Measurements from ENCODE around the gene COL6A2. TPM values are rescaled to one million over a fixed set of nuclear protein-coding genes. Genes with fewer than 3 reads are reported as not detected.

Gene COL6A2
- total and polyA plus RNA-seq, 2 of the 4 experiments (the other 2 are of a cell fraction), result 208 to 1,065 TPM

GRCh38 chr21:46060596-46061061, 37.3 kb upstream of the COL6A2 start:
- peak overlapping the region; percentile 95 to 100 for H4K8ac ChIP-seq (ENCODE audit: low read depth in 2 of 2, low read length in 2 of 2)
- H3K27ac ChIP-seq (ENCODE audit: insufficient read depth, low read length), result peak overlapping the region; percentile 97
- H3K36me3 ChIP-seq (ENCODE audit: control insufficient read depth, insufficient read depth, low read length), result no peaks in the 10 kb centered on the region
- peak overlapping the region; percentile 99 for H2BK5ac ChIP-seq (ENCODE audit: low read depth, low read length, poor library complexity, severe bottlenecking)
- peak overlapping the region; percentile 89 for H2AK9ac ChIP-seq (replicated peaks; ENCODE audit: low read depth, low read length, poor library complexity)
- H3K4ac ChIP-seq (ENCODE audit: low read depth, low read length), result peak overlapping the region; percentile 97
- no TSS peak for BruUV-seq (replicated peaks)
- H3K9ac ChIP-seq (ENCODE audit: low read depth, low read length), result peak overlapping the region; percentile 64
- peak overlapping the region; percentile 100 for H2BK120ac ChIP-seq (ENCODE audit: low read depth, low read length)
- intact Hi-C loops (cut with micrococcal nuclease), result no loop called here
- no peaks in the 10 kb centered on the region for H4K20me1 ChIP-seq (ENCODE audit: insufficient read depth, low read length)
- H4K5ac ChIP-seq (ENCODE audit: low read depth, low read length), result peak overlapping the region; percentile 89
- ChIA-PET POLR2A (ENCODE audit: unreplicated experiment) (interaction anchor here (0.6 to 0.9 kb wide), 2 partner anchors 38 to 89 kb away, joined by 3 to 4 read pairs; no protein-coding TSS in a partner anchor), CTCF (interaction anchor here (0.7 kb wide), 1 partner anchor 29 kb away, joined by 3 read pairs; no protein-coding TSS in a partner anchor)
- peak overlapping the region; percentile 90 for H3K14ac ChIP-seq (replicated peaks; ENCODE audit: low read depth, low read length)
- H2BK15ac ChIP-seq (ENCODE audit: low read depth, low read length), result peak overlapping the region; percentile 100
- no peaks in the 10 kb centered on the region for H3K27me3 ChIP-seq (ENCODE audit: control insufficient read depth, insufficient read depth, low read length)
- peak; percentile 100 for DNase-seq
- H4K91ac ChIP-seq (ENCODE audit: insufficient read depth, low read depth, low read length), result peak overlapping the region; percentile 100
- H3K23ac ChIP-seq (ENCODE audit: low read depth, low read length), result peak overlapping the region; percentile 95
- peaks cover 39% of the 10 kb centered on the region for H3K9me1 ChIP-seq (ENCODE audit: insufficient read depth, low read length)
- H2BK20ac ChIP-seq (ENCODE audit: low read depth, low read length), result peak overlapping the region; percentile 97
- H2AFZ ChIP-seq (replicated peaks; ENCODE audit: low read length, poor library complexity), result peak overlapping the region; percentile 74
- dilution Hi-C loops (cut with HindIII; ENCODE audit: low sequenced_read_pairs, unreplicated experiment), result no loop called here
- peak overlapping the region; percentile 93 for H3K18ac ChIP-seq (ENCODE audit: low read depth, low read length)
- peak; percentile 64 for ATAC-seq (ENCODE audit: low read depth)
- no peak overlapping the region for H3K4me3 ChIP-seq (ENCODE audit: insufficient read depth, low read depth, low read length)
- H3K4me2 ChIP-seq (ENCODE audit: low read depth, low read length), result peak overlapping the region; percentile 33
- H2AK5ac ChIP-seq (ENCODE audit: low read depth, low read length), result peak overlapping the region; percentile 100
- peaks cover 6% of the 10 kb centered on the region for H3K9me3 ChIP-seq (ENCODE audit: control insufficient read depth, insufficient read depth, low read length)
- peaks cover 38% of the 10 kb centered on the region for H3K4me1 ChIP-seq (ENCODE audit: control insufficient read depth, insufficient read depth, low read length)
- in situ Hi-C loops (cut with MboI; ENCODE audit: low sequenced_read_pairs), result no loop called here
- peak overlapping the region; percentile 90 for H3K56ac ChIP-seq (ENCODE audit: extremely low read depth, insufficient read depth, low read length)
- 0% methylated on average over 2 of the region's 11 CpGs; no CpG with 5 or more reads in 1 of the 2 experiments for WGBS, 2 experiments (ENCODE audit: extremely low coverage in 2 of 2, insufficient read length in 1 of 2)
- peaks cover 3 to 59% of the 10 kb centered on the region in 2 experiments; a peak in 3 of 4 replicates for H3K79me1 ChIP-seq (ENCODE audit: low read depth in 1 of 2, low read length in 2 of 2)
- TF ChIP-seq FOS (IDR thresholded peaks at IDR 0.05; ENCODE audit: low read depth, low read length) (peak; percentile 99), RCOR1 (IDR thresholded peaks at IDR 0.05; ENCODE audit: insufficient replicate concordance, low read length) (no peak), ELK1 (IDR thresholded peaks at IDR 0.05; ENCODE audit: borderline replicate concordance, low read depth, low read length) (no peak), RAD21 (IDR thresholded peaks at IDR 0.05; ENCODE audit: low read length) (peak; percentile 46), POLR2A (IDR thresholded peaks at IDR 0.05; ENCODE audit: low read depth, low read length) (peak; percentile 60; the same call in 1 of the 2 replicates), MAFK (IDR thresholded peaks at IDR 0.05; ENCODE audit: low read depth, low read length) (peak; percentile 70), SMC3 (IDR thresholded peaks at IDR 0.05; ENCODE audit: low read depth, low read length) (no peak; the same call in 1 of the 2 replicates), RFX5 (IDR thresholded peaks at IDR 0.05; ENCODE audit: low read depth, low read length) (no peak), MXI1 (IDR thresholded peaks at IDR 0.05; ENCODE audit: borderline replicate concordance, low read depth, low read length) (0 out of 2 replicates have a peak, but pooled peaks have one; percentile 10), MAZ (IDR thresholded peaks at IDR 0.05; ENCODE audit: borderline replicate concordance, low read depth, low read length) (peak; percentile 100), BHLHE40 (IDR thresholded peaks at IDR 0.05; ENCODE audit: low read depth, low read length) (peak; percentile 78), CHD1 (IDR thresholded peaks at IDR 0.05; ENCODE audit: low read depth, low read length) (peak; percentile 85; the same call in 1 of the 2 replicates), CEBPB (IDR thresholded peaks at IDR 0.05; ENCODE audit: low read depth, low read length) (peak; percentile 76), NFE2L2 (IDR thresholded peaks at IDR 0.05; ENCODE audit: low read depth, low read length) (peak; percentile 38; the same call in 1 of the 2 replicates), USF2 (IDR thresholded peaks at IDR 0.05; ENCODE audit: low read depth, low read length) (no peak)
